ENCODE measurements around the gene AKT3.

- TF ChIP-seq CTCF (IDR thresholded peaks at IDR 0.05) (no peak), USF2 (IDR thresholded peaks at IDR 0.05) (no peak), REST (IDR thresholded peaks at IDR 0.05) (no peak), PBX3 (IDR thresholded peaks at IDR 0.05) (no peak), RFX5 (IDR thresholded peaks at IDR 0.05) (no peak), POLR2A (IDR thresholded peaks at IDR 0.05; ENCODE audit: low read length) (no peak)
Measured at GRCh38 chr1:243528459-243529121, 321.5 kb downstream of the AKT3 start.

Data from A549 (cell line).